Measurements from ENCODE around the gene AGAP1. TPM values are rescaled to one million over a fixed set of nuclear protein-coding genes. Genes with fewer than 3 reads are reported as not detected.

Gene AGAP1
- total and polyA plus RNA-seq, 7 donors: 10.8 to 42.7 (median 18.6) TPM

- Histone ChIP-seq H3K9me3 (no peaks in the 10 kb centered on the region), H3K27me3 (no peaks in the 10 kb centered on the region), H3K36me3 (no peaks in the 10 kb centered on the region), H3K4me1 (peaks cover 0 to 41% (median 10%) of the 10 kb centered on the region in 4 donors), H3K4me3 (no peak overlapping the region), H3K27ac (peak overlapping the region in 2 of 4 donors; percentile 35 to 51)
- 48 to 55% methylated on average over 12 of the region's 12 CpGs for WGBS, 2 donors
- TF ChIP-seq EP300 (IDR thresholded peaks at IDR 0.05) (no peak), POLR2AphosphoS5 (IDR thresholded peaks at IDR 0.05) (no peak), POLR2A (IDR thresholded peaks at IDR 0.05) (no peak), CTCF (IDR thresholded peaks at IDR 0.05) (no peak)
- DNase-seq: no peak
- intact Hi-C loops (cut with DNase I): no loop called here
These were observed 10.8 kb downstream of the AGAP1 start for GRCh38 chr2:235504441-235505180.

- intact Hi-C loops (cut with DNase I): no loop called here
- H3K36me3 ChIP-seq: no peaks in the 10 kb centered on the region
- WGBS, 2 donors: 19 to 44% methylated on average over 7 of the region's 7 CpGs
- TF ChIP-seq POLR2AphosphoS5 (IDR thresholded peaks at IDR 0.05) (no peak), EP300 (IDR thresholded peaks at IDR 0.05) (no peak), CTCF (IDR thresholded peaks at IDR 0.05) (no peak), POLR2A (IDR thresholded peaks at IDR 0.05) (no peak)
- H3K4me1 ChIP-seq: peaks cover 0 to 41% (median 10%) of the 10 kb centered on the region in 4 donors
- no peak overlapping the region for H3K4me3 ChIP-seq
- no peak for DNase-seq
- peak overlapping the region in 2 of 4 donors; percentile 35 to 51 for H3K27ac ChIP-seq
- H3K27me3 ChIP-seq: no peaks in the 10 kb centered on the region
- H3K9me3 ChIP-seq: no peaks in the 10 kb centered on the region
These were observed 11.4 kb downstream of the AGAP1 start for GRCh38 chr2:235505181-235505741.

GRCh38 chr2:235506291-235506996 is 12.6 kb downstream of the AGAP1 start:
- intact Hi-C loops (cut with DNase I): no loop called here
- no peaks in the 10 kb centered on the region for H3K36me3 ChIP-seq
- WGBS, 2 donors: 36 to 70% methylated on average over 14 of the region's 14 CpGs

GRCh38 chr2:235506997-235507615 is 13.3 kb downstream of the AGAP1 start:
- H3K27ac ChIP-seq: no peak overlapping the region
- peaks cover 0 to 36% (median 9%) of the 10 kb centered on the region in 4 donors for H3K4me1 ChIP-seq
- no peak for DNase-seq
- intact Hi-C loops (cut with DNase I): no loop called here
- no peak for TF ChIP-seq POLR2A (IDR thresholded peaks at IDR 0.05)
- no peak for TF ChIP-seq POLR2AphosphoS5 (IDR thresholded peaks at IDR 0.05)
- no peak for TF ChIP-seq EP300 (IDR thresholded peaks at IDR 0.05)
- TF ChIP-seq CTCF (IDR thresholded peaks at IDR 0.05): no peak
- H3K27me3 ChIP-seq: no peaks in the 10 kb centered on the region
- no peaks in the 10 kb centered on the region for H3K9me3 ChIP-seq
- no peak overlapping the region for H3K4me3 ChIP-seq
- H3K36me3 ChIP-seq: no peaks in the 10 kb centered on the region
- WGBS, 2 donors: 54 to 79% methylated on average over 25 of the region's 25 CpGs

More at GRCh38 chr2:235506291-235506996, 12.6 kb downstream of the AGAP1 start:
- Histone ChIP-seq H3K27me3 (no peaks in the 10 kb centered on the region), H3K27ac (no peak overlapping the region), H3K4me1 (peaks cover 0 to 40% (median 13%) of the 10 kb centered on the region in 4 donors), H3K9me3 (no peaks in the 10 kb centered on the region), H3K4me3 (no peak overlapping the region)
- no peak for DNase-seq
- TF ChIP-seq EP300 (IDR thresholded peaks at IDR 0.05): no peak
- TF ChIP-seq CTCF (IDR thresholded peaks at IDR 0.05): no peak
- no peak for TF ChIP-seq POLR2A (IDR thresholded peaks at IDR 0.05)
- no peak for TF ChIP-seq POLR2AphosphoS5 (IDR thresholded peaks at IDR 0.05)

All from sigmoid colon (tissue), 7 donors.